Spleen (tissue), 7 donors: ENCODE results near the gene LRRC4C.

Experiments
- POLR2A ChIP-seq, 3 donors: fragments of 450-650 bp; IDR thresholded peaks; one replicate each; pipeline ENCODE4 v1.5.1; 2017; ENCODE audit warnings: antibody characterized with exemption in 3 of 3, mild to moderate bottlenecking in 1 of 3
- TF ChIP-seq, protein P1 (sequence below), 11 experiments: fragments of 200-600 bp in 7 of 11; fragments of 450-650 bp in 4 of 11; sonication (generic) in 4 of 11; IDR thresholded peaks in 8 of 11; conservative IDR thresholded peaks in 3 of 11; 1 replicate in 7 of 11; 2 replicates in 4 of 11; pipeline versions ENCODE4 v1.4.0 to v1.8.0; 2016 to 2021; ENCODE audit warnings: antibody characterized with exemption in 11 of 11, inconsistent platforms in 4 of 11, mild to moderate bottlenecking in 1 of 11
- donor health status: DM: no; HTN: no; CAD: no; lungs with moderate emphysema.
- donor health status: DM: no; HTN: no; CAD: no.
- donor health status: DM: no; HTN: no; CAD: no.

DNA sequence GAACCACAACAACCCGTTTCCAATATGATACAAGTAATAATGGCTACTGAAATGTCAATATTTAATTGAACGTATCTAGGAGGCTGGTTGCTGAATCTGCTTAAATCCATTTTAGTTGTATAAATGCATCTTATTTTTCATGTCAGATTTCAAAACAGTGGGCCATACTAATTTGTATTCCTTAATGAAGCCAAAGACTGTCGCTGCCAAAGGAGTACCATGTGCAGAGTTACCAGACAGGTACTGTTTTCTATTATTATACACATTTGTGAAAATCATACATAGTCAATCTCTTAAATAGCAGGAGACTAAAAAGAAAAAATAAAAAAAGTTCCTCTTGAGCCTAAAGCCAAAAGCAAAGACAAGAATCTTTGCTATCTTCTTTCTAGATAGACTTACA is 632.3 kb downstream of the LRRC4C start:
- TF ChIP-seq, protein P1, sequence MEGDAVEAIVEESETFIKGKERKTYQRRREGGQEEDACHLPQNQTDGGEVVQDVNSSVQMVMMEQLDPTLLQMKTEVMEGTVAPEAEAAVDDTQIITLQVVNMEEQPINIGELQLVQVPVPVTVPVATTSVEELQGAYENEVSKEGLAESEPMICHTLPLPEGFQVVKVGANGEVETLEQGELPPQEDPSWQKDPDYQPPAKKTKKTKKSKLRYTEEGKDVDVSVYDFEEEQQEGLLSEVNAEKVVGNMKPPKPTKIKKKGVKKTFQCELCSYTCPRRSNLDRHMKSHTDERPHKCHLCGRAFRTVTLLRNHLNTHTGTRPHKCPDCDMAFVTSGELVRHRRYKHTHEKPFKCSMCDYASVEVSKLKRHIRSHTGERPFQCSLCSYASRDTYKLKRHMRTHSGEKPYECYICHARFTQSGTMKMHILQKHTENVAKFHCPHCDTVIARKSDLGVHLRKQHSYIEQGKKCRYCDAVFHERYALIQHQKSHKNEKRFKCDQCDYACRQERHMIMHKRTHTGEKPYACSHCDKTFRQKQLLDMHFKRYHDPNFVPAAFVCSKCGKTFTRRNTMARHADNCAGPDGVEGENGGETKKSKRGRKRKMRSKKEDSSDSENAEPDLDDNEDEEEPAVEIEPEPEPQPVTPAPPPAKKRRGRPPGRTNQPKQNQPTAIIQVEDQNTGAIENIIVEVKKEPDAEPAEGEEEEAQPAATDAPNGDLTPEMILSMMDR (IDR thresholded peaks at IDR 0.05 in 8 of 11, conservative IDR thresholded peaks at IDR 0.05 in 3 of 11), result no peak
- TF ChIP-seq POLR2A (IDR thresholded peaks at IDR 0.05), result no peak
